CD14-positive monocyte (primary cell): ENCODE data around the gene CNOT6. TPM values are rescaled to one million over a fixed set of nuclear protein-coding genes. Genes with fewer than 3 reads are reported as not detected.

Experiments
- DNase-seq, 3 donors: peaks; one replicate each; pipeline ENCODE4 v3.0.0-alpha.2; 2011 to 2022
- H2AFZ ChIP-seq: 2 replicates; pipeline ENCODE4 v1.6.0; 2012; ENCODE audit warnings: mild to moderate bottlenecking, low read depth, low read length, inconsistent platforms; ENCODE audit not compliant: insufficient read depth, poor library complexity, severe bottlenecking
- H3K27ac ChIP-seq, 2 donors: 1 replicate in 1 of 2; 2 replicates in 1 of 2; pipeline ENCODE4 v1.5.1; 2012 to 2013; ENCODE audit warnings: low read length in 2 of 2, control low read depth in 1 of 2, inconsistent platforms in 1 of 2, low read depth in 1 of 2, mild to moderate bottlenecking in 1 of 2
- H3K27me3 ChIP-seq, 2 donors: one replicate each; pipeline versions ENCODE4 v1.6.0 to v1.6.1; 2011 to 2013; ENCODE audit warnings: low read length in 2 of 2; ENCODE audit not compliant: control insufficient read depth in 2 of 2, insufficient read depth in 2 of 2
- H3K36me3 ChIP-seq, 2 donors: replicated peaks in 1 of 2; 1 replicate in 1 of 2; 2 replicates in 1 of 2; pipeline versions ENCODE4 v1.5.1 to v1.6.1; 2012 to 2013; ENCODE audit warnings: low read length in 2 of 2, control low read depth in 1 of 2, inconsistent platforms in 1 of 2, mild to moderate bottlenecking in 1 of 2; ENCODE audit not compliant: insufficient read depth in 2 of 2, control insufficient read depth in 1 of 2
- H3K4me1 ChIP-seq, 2 donors: 1 replicate in 1 of 2; 2 replicates in 1 of 2; pipeline versions ENCODE4 v1.5.1 to v1.6.1; 2012 to 2013; ENCODE audit warnings: low read length in 2 of 2, control low read depth in 1 of 2, inconsistent platforms in 1 of 2, mild to moderate bottlenecking in 1 of 2, moderate library complexity in 1 of 2; ENCODE audit not compliant: insufficient read depth in 2 of 2, control insufficient read depth in 1 of 2
- H3K4me2 ChIP-seq: replicated peaks from 2 replicates; pipeline ENCODE3; 2012; ENCODE audit warnings: low read length, moderate library complexity, mild to moderate bottlenecking; ENCODE audit not compliant: poor library complexity, severe bottlenecking; ENCODE audit errors: extremely low read depth
- H3K4me3 ChIP-seq, 3 experiments: fragments of 200-600 bp in 1 of 3; sonication (generic) in 1 of 3; replicated peaks in 1 of 3; 1 replicate in 2 of 3; 2 replicates in 1 of 3; pipeline ENCODE4 v1.5.1; 2011 to 2013; ENCODE audit warnings: low read length in 3 of 3, mild to moderate bottlenecking in 3 of 3, control low read depth in 2 of 3, low read depth in 2 of 3, inconsistent platforms in 1 of 3, moderate library complexity in 1 of 3
- H3K79me2 ChIP-seq: 2 replicates; pipeline ENCODE4 v1.6.0; 2012; ENCODE audit warnings: mild to moderate bottlenecking, control low read depth, inconsistent platforms, low read length, moderate library complexity; ENCODE audit not compliant: insufficient read depth
- H3K9ac ChIP-seq: 2 replicates; pipeline ENCODE4 v1.6.0; 2017; ENCODE audit warnings: low read length, mild to moderate bottlenecking; ENCODE audit not compliant: insufficient read depth, poor library complexity, severe bottlenecking
- H3K9me3 ChIP-seq, 2 donors: replicated peaks in 1 of 2; 1 replicate in 1 of 2; 2 replicates in 1 of 2; pipeline versions ENCODE4 v1.5.1 to v1.6.1; 2012 to 2013; ENCODE audit warnings: low read length in 2 of 2, control low read depth in 1 of 2; ENCODE audit not compliant: control insufficient read depth in 1 of 2, insufficient read depth in 1 of 2
- H4K20me1 ChIP-seq: 2 replicates; pipeline ENCODE4 v1.6.0; 2012; ENCODE audit warnings: mild to moderate bottlenecking, low read length, control low read depth, moderate library complexity; ENCODE audit not compliant: insufficient read depth
- H3K27ac Mint-ChIP-seq, 7 donors: one replicate each; pipeline ENCODE4 v1.8.0; 2020; ENCODE audit warnings: mild to moderate bottlenecking in 7 of 7, mixed read lengths in 7 of 7, moderate library complexity in 6 of 7, inconsistent platforms in 2 of 7
- H3K27me3 Mint-ChIP-seq, 3 donors: one replicate each; pipeline ENCODE4 v1.8.0; 2021 to 2022; ENCODE audit warnings: low read depth in 3 of 3, mild to moderate bottlenecking in 3 of 3, mixed read lengths in 3 of 3, moderate library complexity in 3 of 3, inconsistent platforms in 1 of 3
- H3K36me3 Mint-ChIP-seq, 2 donors: one replicate each; pipeline ENCODE4 v1.8.0; 2020; ENCODE audit warnings: mixed read lengths in 2 of 2, inconsistent platforms in 1 of 2, mild to moderate bottlenecking in 1 of 2
- H3K4me1 Mint-ChIP-seq: one replicate; pipeline ENCODE4 v1.8.0; 2020; ENCODE audit warnings: mild to moderate bottlenecking, mixed read lengths
- H3K4me3 Mint-ChIP-seq, 2 donors: one replicate each; pipeline ENCODE4 v1.8.0; 2020; ENCODE audit warnings: mild to moderate bottlenecking in 2 of 2, mixed read lengths in 2 of 2, moderate library complexity in 1 of 2
- H3K9me3 Mint-ChIP-seq, 7 donors: one replicate each; pipeline ENCODE4 v1.8.0; 2020 to 2022; ENCODE audit warnings: mixed read lengths in 7 of 7, mild to moderate bottlenecking in 6 of 7, moderate library complexity in 6 of 7, inconsistent platforms in 2 of 7
- CTCF ChIP-seq: fragments of 200-600 bp; IDR thresholded peaks from one replicate; pipeline ENCODE4 v1.8.0; 2022; ENCODE audit warnings: antibody characterized with exemption, mild to moderate bottlenecking
- WGBS: methylation state at CpG from one replicate; pipeline ENCODE4 v1.1.5; 2013; ENCODE audit warnings: missing lambda C conversion rate; ENCODE audit not compliant: insufficient coverage; 5-methylcytosine and 5-hydroxymethylcytosine counted together
- intact Hi-C, 2 donors: fragments of 100-400 bp; cut with micrococcal nuclease; formaldehyde crosslinking; loops; one replicate each; pipeline versions ENCODE4 v1.15.0 to v1.15.1; 2023
- polyA plus RNA-seq, 3 donors: library from polyadenylated mRNA; depleted of rRNA in 1 of 3; unstranded in 2 of 3; stranded (reverse) in 1 of 3; fragments of 300-500 nt in 2 of 3; fragments of >200 nt in 1 of 3; fragmentation: Illumina TruSeq in 2 of 3; gene quantifications; 1 replicate in 2 of 3; 2 replicates in 1 of 3; pipeline ENCODE4 v1.2.3, GENCODE V29; 2012 to 2021

Gene CNOT6
- polyA plus RNA-seq, 3 donors, result 4.8 to 9.5 (median 7.7) TPM

- no peaks in the 10 kb centered on the region for H3K27me3 Mint-ChIP-seq
- peaks cover 24% of the 10 kb centered on the region for H4K20me1 ChIP-seq
- no peaks in the 10 kb centered on the region for H3K9me3 Mint-ChIP-seq
- no peak overlapping the region for H3K4me3 Mint-ChIP-seq
- intact Hi-C loops, result no loop called here
- H3K9me3 ChIP-seq, result no peaks in the 10 kb centered on the region
- H3K27me3 ChIP-seq, result no peaks in the 10 kb centered on the region
- H3K9ac ChIP-seq, result no peak overlapping the region
- H2AFZ ChIP-seq, result no peak overlapping the region
- no CpG with 5 or more reads among the region's 3 CpGs for WGBS
- H3K4me1 ChIP-seq, result no peaks in the 10 kb centered on the region
- peak overlapping the region in 1 of 7 donors; percentile 54 for H3K27ac Mint-ChIP-seq
- H3K4me3 ChIP-seq, result no peak overlapping the region
- no peak overlapping the region for H3K4me2 ChIP-seq
- peaks cover 44% of the 10 kb centered on the region for H3K79me2 ChIP-seq
- TF ChIP-seq CTCF, result no peak
- no peak overlapping the region for H3K27ac ChIP-seq
- no peaks in the 10 kb centered on the region for H3K4me1 Mint-ChIP-seq
- no peak for DNase-seq
- peaks cover 21 to 67% of the 10 kb centered on the region in 2 donors for H3K36me3 ChIP-seq
- H3K36me3 Mint-ChIP-seq, result peaks cover 43 to 74% of the 10 kb centered on the region in 2 donors
These were observed 54.4 kb downstream of the CNOT6 start for GRCh38 chr5:180548563-180548962.

GRCh38 chr5:180553530-180553929 lies 59.4 kb downstream of the CNOT6 start:
- peaks cover 64 to 76% of the 10 kb centered on the region in 2 donors for H3K36me3 Mint-ChIP-seq

More at GRCh38 chr5:180553530-180553929, 59.4 kb downstream of the CNOT6 start:
- no peaks in the 10 kb centered on the region for H3K27me3 Mint-ChIP-seq
- Histone ChIP-seq H3K4me1 (no peaks in the 10 kb centered on the region), H3K27ac (no peak overlapping the region), H3K36me3 (peaks cover 30 to 99% of the 10 kb centered on the region in 2 donors), H3K9me3 (no peaks in the 10 kb centered on the region), H3K4me3 (no peak overlapping the region), H3K79me2 (peaks cover 6% of the 10 kb centered on the region), H2AFZ (no peak overlapping the region), H3K9ac (no peak overlapping the region), H4K20me1 (peaks cover 12% of the 10 kb centered on the region), H3K27me3 (no peaks in the 10 kb centered on the region), H3K4me2 (no peak overlapping the region)
- H3K4me3 Mint-ChIP-seq, result no peak overlapping the region
- WGBS, result no CpG with 5 or more reads among the region's 3 CpGs
- H3K9me3 Mint-ChIP-seq, result no peaks in the 10 kb centered on the region
- no peak for TF ChIP-seq CTCF
- intact Hi-C loops, result no loop called here
- H3K4me1 Mint-ChIP-seq, result no peaks in the 10 kb centered on the region
- no peak overlapping the region for H3K27ac Mint-ChIP-seq
- no peak for DNase-seq
